Lower lobe of right lung (tissue), 2 donors: ENCODE results near the gene ALDH1B1. TPM values are rescaled to one million over a fixed set of nuclear protein-coding genes. Genes with fewer than 3 reads are reported as not detected.

ENCODE experiments used
- ATAC-seq, 2 donors: fragments of 200-7000 bp; cut with Tn5 transposase; one replicate each; pipeline ENCODE4 v1.9.1; 2020 to 2022; ENCODE audit warnings: mild to moderate bottlenecking in 2 of 2, moderate library complexity in 2 of 2
- DNase-seq: peaks from one replicate; pipeline ENCODE4 v3.0.0-alpha.2; 2020
- H3K27ac ChIP-seq: fragments of 200-600 bp; one replicate; pipeline ENCODE4 v1.8.0; 2022
- H3K27me3 ChIP-seq: fragments of 200-600 bp; one replicate; pipeline ENCODE4 v1.8.0; 2022; ENCODE audit warnings: low read depth
- H3K36me3 ChIP-seq: fragments of 200-600 bp; one replicate; pipeline ENCODE4 v1.8.0; 2022; ENCODE audit warnings: mild to moderate bottlenecking
- H3K4me1 ChIP-seq: fragments of 200-600 bp; one replicate; pipeline ENCODE4 v1.8.0; 2022
- H3K4me3 ChIP-seq: fragments of 200-600 bp; one replicate; pipeline ENCODE4 v1.8.0; 2022; ENCODE audit warnings: mild to moderate bottlenecking
- H3K9me3 ChIP-seq: fragments of 200-600 bp; one replicate; pipeline ENCODE4 v1.8.0; 2022
- intact Hi-C: fragments of 100-400 bp; cut with DNase I; formaldehyde crosslinking; loops from one replicate; pipeline ENCODE4 v1.11.0; 2022
- total RNA-seq: library from RNA; stranded (reverse); fragmentation: NEBNext Ultra II Directional; extraction: Animal tissue kit (Norgen Biotek cat#: 25700); gene quantifications from one replicate; pipeline ENCODE4 v1.2.1, GENCODE V29; 2021
- TF ChIP-seq, protein P1 (sequence below): fragments of 200-600 bp; IDR thresholded peaks from one replicate; pipeline ENCODE4 v1.8.0; 2022; ENCODE audit warnings: antibody characterized with exemption, mild to moderate bottlenecking
- donor health status: DM: no; HTN: yes; CAD: no; lungs with severe emphysema.

The ALDH1B1 gene
- total RNA-seq, 1 donor from 2014 or later, result 10.8 TPM

DNA sequence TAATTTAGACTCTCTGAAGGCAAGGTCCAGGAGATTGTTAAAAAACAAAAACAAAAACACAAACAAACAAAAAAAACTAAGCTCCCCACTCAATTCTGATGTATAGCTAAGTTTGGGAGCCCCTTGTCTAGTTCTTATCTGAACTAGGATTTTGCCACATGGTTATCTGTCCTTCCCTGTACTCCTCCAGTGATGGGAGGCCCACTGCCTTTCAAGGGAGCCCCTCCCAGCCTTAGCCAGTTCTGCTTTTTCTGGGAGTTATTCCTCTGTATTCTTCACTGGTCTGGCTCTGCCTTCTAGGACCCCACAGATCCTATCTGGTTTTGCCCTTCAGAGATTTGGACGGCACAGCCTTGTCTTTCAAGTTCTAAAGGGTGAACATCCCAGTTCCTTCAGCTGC is 2.1 kb upstream of the ALDH1B1 start:
- DNase-seq, result no peak
- Histone ChIP-seq H3K4me3 (no peak overlapping the region), H3K27me3 (no peaks in the 10 kb centered on the region), H3K9me3 (no peaks in the 10 kb centered on the region), H3K27ac (peak overlapping the region; percentile 18), H3K4me1 (peaks cover 10% of the 10 kb centered on the region), H3K36me3 (no peaks in the 10 kb centered on the region)
- TF ChIP-seq, protein P1, sequence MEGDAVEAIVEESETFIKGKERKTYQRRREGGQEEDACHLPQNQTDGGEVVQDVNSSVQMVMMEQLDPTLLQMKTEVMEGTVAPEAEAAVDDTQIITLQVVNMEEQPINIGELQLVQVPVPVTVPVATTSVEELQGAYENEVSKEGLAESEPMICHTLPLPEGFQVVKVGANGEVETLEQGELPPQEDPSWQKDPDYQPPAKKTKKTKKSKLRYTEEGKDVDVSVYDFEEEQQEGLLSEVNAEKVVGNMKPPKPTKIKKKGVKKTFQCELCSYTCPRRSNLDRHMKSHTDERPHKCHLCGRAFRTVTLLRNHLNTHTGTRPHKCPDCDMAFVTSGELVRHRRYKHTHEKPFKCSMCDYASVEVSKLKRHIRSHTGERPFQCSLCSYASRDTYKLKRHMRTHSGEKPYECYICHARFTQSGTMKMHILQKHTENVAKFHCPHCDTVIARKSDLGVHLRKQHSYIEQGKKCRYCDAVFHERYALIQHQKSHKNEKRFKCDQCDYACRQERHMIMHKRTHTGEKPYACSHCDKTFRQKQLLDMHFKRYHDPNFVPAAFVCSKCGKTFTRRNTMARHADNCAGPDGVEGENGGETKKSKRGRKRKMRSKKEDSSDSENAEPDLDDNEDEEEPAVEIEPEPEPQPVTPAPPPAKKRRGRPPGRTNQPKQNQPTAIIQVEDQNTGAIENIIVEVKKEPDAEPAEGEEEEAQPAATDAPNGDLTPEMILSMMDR, result no peak
- intact Hi-C loops, result no loop called here
- no peak for ATAC-seq

DNA sequence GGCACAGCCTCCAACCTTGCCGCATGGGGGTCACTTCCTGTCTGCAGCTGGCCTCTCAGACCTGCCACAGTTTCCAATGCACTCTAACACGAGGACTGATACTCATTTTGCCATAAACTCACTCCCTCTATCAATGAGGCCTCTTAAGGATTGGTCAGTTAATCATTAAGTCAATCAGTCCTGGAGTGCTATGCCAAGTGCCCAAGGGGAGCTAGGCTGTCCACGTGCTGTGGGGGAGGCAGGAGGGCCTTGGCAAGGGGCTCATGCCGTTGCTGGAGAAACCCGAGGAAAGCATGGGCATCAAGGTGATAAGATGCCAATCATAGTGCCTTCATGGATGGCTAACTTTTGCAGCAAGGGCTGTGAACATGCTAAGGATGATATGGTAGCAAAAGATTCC is 1.7 kb upstream of the ALDH1B1 start:
- Histone ChIP-seq H3K27me3 (no peaks in the 10 kb centered on the region), H3K4me3 (no peak overlapping the region), H3K4me1 (peaks cover 10% of the 10 kb centered on the region), H3K9me3 (no peaks in the 10 kb centered on the region), H3K36me3 (peaks cover 2% of the 10 kb centered on the region), H3K27ac (peak overlapping the region; percentile 18)
- no peak for ATAC-seq
- TF ChIP-seq, protein P1, result no peak
- intact Hi-C loops, result no loop called here
- no peak for DNase-seq

DNA sequence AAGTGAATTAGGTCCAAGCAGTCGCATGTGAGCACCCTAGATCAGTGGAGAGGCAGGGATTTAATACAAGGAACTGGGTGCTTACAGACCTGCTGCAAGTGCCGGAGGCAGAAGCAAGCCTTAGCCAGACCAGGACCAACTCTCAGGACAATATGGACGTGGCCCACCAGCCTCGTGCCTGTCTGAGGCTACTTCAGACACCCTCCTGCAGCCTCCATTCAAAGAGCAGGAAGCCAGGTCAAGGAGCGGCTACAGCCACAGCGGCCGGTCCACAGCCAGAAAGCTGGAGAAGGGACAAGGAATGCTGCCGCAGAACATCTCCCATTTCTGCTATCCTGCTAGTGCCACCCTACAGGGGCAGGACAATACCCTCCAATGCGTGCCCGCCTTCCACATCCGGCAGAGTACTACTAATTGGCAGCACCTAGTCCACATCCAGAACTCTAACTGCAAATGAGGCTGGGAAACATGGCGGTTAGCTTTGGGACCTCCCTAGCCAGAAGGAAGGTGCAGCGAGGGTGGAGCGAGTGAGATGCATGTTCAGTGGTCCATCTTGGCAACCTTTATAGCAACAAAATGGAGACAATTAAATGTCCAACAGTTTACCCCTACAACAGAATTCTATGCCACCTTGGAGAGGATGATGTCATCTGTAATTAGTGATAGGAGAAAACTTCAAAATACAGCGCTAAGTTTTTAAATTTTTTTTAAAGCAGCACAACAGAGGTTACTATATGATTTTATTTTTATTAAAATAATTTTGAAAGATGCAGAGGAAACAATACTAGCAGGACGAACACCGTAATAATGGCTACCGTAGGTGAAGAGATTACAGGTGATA is 1.0 kb upstream of the ALDH1B1 start:
- no peak for ATAC-seq
- TF ChIP-seq, protein P1, result no peak
- DNase-seq, result no peak
- Histone ChIP-seq H3K27me3 (no peaks in the 10 kb centered on the region), H3K4me3 (peak overlapping the region; percentile 84), H3K4me1 (peaks cover 10% of the 10 kb centered on the region), H3K9me3 (no peaks in the 10 kb centered on the region), H3K36me3 (peaks cover 8% of the 10 kb centered on the region), H3K27ac (peak overlapping the region; percentile 18)
- intact Hi-C loops, result no loop called here

DNA sequence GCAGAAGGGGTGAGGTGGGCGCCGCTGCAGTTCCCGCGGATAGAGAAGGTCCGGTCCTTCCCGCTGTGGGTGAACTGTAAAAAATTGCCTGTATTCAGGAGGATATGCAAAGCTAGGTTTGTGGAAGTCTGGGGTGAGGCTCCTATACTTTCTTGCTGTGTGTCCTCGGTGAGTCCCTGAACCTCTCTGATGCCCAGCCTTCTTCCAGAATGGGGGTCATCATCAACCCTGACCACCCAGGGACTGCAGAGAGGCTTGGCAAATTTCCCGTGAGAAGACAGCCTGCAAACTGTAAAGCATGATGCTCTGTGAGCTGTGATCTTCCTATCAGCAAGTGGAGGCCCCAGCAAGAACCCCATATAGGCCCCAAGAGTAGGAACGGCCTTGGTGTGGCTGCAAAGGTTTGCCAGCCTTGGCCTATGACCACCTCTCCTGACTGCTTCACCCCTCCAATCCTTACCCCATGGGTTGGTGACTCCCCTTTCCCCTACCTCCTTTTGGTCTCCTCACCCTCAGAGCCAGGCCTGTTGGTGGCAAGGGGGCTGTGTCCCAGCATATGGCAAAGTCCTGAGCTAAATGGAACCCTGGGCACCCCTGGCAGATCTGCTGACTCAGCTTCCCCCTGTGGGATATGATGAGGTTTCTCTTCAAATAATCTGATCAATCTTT is 760 bp downstream of the ALDH1B1 start:
- TF ChIP-seq, protein P1, result no peak
- intact Hi-C loops, result no loop called here
- ATAC-seq (no peak), DNase-seq (no peak)
- peak overlapping the region; percentile 63 for H3K27ac ChIP-seq
- H3K4me3 ChIP-seq, result peak overlapping the region; percentile 84
- H3K4me1 ChIP-seq, result peaks cover 10% of the 10 kb centered on the region
- H3K36me3 ChIP-seq, result peaks cover 15% of the 10 kb centered on the region
- H3K27me3 ChIP-seq, result no peaks in the 10 kb centered on the region
- no peaks in the 10 kb centered on the region for H3K9me3 ChIP-seq

DNA sequence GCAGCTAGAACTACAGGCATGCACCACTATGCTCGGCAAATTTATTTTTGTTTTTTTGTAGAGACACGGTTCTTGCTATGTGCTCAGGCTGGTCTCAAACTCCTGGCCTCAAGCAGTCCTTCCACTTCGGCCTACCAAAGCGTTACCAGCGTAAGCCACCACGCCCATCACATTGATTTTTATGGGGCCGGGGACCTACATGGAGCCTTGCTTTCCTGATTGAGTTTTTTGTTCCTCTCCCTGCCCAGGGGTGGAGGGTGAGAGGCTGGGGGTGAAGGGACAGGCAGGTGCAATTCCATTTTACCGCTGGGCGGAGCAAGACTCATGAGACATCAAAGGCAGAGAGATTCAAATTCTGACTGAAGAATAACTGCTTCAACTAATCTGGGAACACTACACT is 1.9 kb downstream of the ALDH1B1 start:
- no peaks in the 10 kb centered on the region for H3K9me3 ChIP-seq
- peaks cover 15% of the 10 kb centered on the region for H3K36me3 ChIP-seq
- no peak overlapping the region for H3K4me3 ChIP-seq
- H3K4me1 ChIP-seq, result peaks cover 10% of the 10 kb centered on the region
- DNase-seq, result no peak
- no peak overlapping the region for H3K27ac ChIP-seq
- intact Hi-C loops, result no loop called here
- TF ChIP-seq, protein P1, result no peak
- H3K27me3 ChIP-seq, result no peaks in the 10 kb centered on the region
- no peak for ATAC-seq
